ENCODE measurements around the gene LRP5. TPM values are rescaled to one million over a fixed set of nuclear protein-coding genes. Genes with fewer than 3 reads are reported as not detected.

LRP5 gene
- 82.4 TPM for total RNA-seq

DNA sequence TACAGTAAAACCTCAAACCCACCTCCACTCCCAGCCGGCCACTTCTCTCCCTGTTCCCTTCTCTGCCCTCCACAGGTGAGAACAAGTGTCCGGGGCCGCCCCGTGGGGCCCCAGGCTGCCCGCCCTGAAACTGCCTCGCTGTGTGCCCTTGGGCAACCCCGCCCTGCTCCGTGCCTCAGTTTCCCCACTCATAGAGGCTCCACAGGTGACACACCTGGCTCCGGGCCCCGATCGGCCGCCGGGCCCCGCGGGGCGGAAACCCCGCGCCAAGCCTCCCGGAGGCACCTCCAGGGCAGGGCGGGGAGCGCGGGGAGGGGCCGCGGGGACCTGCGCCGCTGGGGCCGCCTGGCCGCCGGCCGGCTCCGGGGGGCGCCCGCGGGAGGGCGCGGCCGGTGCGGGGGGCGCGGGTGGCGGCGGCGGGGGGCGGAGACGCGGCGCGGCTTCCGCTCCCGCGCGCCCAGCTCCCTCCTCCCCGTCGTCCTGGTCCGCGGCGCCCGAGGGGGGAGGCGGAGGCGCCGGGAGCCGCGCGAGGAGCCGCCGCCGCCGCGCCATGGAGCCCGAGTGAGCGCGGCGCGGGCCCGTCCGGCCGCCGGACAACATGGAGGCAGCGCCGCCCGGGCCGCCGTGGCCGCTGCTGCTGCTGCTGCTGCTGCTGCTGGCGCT, at the start of gene LRP5:
Gene LRP5 (plus strand): TSS at position 475 of the 663 bp plus-strand sequence. CDS start 124 bp downstream, at position 599.
- no peak for DNase-seq (ENCODE audit: low spot score)

DNA sequence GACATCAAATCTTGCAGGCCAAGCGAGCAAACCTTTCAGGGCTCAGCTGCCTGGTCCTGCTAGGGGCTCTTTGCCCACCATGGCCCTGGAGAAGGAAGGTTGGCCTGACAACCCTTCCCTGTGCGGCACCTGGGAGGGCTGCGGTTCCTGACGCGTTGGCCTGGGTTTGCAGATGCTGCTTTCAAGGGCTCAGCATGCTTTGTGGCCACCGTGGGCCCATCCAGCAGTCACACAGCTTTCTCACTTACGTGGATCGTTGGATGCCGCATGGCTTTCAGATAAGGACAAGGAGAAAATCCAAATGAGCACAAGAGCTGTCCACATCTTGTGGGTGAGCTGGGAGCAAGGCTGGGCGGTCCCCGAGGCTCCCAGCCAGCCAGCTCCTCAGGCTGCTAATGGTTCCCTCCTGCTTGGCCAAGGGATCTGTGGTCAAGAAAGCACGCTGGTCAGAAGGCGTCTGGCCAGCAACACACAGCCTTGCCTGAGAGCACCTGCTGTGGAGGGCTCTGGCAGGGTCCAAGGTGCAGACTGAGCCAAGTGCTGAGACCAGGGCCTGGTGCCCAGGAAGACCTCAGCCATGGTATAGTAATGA, 48.9 kb upstream of the LRP5 start:
- no peak for DNase-seq (ENCODE audit: low spot score)

DNA sequence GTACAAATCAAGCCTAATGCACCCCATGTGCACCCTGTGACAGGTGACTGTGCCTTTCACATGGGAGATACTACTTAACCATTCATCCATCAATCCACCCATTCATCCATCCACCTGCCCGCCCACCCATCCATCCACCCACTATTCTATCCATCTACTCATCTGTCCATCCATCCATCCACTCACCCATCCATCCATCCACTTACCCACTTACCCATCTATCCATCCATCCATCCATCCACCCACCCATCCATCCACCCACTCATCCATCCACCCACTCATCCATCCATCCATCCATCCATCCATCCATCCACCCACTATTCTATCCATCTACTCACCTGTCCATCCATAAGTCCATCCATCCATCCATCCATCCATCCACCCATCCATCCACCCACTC, 48.1 kb upstream of the LRP5 start:
- no peak for DNase-seq (ENCODE audit: low spot score)

DNA sequence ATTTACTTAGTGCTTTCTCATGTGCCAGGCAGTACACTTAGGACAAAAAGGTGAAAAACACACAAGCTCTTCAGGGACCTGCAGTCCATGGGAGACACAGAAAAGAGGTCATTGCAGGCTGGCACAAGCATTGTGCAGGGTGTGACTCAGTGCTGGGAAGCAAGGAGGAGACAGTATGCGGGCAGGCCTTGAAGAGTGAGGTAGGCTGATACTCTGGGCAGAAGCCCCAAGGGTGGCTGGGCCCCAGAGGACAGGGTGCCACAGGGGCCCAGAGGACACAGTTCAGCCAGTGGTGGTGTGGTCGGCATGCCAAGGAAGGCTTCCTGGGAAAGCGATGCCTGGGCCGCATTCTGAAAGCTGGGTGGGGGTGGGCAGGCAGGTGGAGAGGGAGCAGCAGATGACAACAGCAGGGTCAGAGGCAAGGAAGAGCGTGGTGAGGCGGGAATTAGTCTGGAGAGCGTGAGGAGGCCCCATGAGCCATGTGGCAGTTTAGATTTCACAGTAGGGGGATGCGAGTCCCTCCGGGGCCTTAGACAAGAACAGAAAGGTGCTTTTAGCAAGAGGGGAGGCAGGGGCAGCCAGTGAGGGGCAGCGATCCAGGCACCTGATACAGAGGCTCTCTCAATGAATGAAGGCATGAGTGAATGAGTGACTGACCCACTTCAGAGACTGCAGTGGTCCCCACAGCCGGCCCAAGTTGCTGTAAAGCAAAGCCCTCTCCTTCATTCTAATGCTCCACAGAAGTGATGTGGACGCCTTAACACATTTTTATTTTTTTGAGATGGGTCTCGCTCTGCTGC, 47.5 kb upstream of the LRP5 start:
- no peak for DNase-seq (ENCODE audit: low spot score)

DNA sequence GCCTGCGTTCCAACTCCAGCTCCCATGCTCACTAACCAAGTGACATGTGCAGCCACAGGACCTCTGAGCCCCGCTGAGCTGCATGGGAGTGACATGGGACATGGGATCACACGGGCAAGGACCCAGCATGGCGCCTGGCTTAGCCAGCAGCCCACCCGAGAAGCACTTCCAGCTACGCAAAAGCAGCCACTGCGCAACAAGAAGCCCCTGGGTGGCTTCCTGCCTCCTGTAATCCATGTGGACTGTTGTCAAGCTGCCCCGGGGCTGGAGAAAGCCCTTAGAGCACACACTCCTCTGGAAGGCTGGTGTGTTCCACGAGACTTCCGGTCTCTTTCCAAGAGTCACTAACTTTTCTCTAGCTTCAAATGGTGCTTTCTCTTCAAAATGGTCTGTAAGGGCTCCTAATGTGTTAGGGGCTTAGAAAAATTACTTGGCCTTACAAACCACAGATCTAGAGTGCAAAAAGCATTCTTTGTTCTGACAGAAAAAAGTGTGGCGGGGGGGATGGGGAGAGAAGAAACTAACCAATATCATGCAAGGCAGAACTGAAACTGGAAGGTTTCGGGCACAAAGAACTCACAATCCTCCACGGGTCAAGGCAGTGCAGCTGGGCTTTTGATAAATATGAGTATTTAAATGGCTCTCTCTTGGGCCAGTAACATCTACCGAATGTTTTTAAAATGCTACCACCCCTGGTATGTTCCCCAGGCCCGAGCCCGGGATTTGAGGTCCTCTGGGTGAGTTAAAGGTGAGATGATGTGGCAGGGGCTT, 46.1 kb upstream of the LRP5 start:
- DNase-seq (ENCODE audit: low spot score): no peak

DNA sequence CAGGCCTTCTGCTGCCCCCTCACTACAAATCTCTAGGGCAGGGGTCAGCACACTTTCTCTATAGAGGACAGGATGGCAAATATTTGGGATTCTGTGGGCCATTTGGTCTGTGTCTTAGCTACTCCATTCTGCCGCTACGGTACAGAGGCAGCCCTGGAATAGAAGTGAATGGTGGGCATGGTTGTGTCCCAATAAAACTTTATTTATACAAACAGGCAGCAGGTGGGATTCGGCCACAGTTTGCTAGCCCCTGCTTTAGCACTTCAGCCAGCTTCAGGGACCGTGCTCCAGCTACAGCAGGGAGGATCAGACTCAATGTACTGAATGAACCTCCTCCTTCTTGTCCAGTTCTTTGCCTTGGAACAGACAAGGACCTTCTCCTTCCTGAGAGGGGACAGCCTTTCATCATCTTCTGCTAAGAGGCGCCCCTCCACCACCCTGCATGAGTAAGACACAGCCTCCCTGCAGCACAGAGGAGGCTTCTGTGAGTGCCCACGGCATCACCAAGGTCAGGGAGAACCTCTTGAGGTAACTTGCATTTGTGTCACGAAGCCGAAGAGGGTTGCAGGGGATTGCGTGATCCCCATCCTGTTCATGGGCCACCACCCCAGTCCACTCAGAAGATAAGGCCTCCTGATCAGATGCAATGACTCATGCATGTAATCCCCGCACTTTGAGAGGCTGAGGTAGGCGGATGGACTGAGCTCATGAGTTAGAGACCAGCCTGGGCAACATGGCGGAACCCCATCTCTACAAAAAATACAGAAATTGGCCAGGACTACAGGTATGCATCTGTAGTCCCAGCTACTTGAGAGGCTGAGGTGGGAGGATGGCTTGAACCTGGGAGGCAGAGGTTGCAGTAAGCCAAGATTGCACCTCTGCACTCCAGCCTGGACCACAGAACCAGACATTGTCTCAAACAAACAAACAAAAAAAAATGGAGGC, 45.2 kb upstream of the LRP5 start:
- DNase-seq (ENCODE audit: low spot score): no peak

DNA sequence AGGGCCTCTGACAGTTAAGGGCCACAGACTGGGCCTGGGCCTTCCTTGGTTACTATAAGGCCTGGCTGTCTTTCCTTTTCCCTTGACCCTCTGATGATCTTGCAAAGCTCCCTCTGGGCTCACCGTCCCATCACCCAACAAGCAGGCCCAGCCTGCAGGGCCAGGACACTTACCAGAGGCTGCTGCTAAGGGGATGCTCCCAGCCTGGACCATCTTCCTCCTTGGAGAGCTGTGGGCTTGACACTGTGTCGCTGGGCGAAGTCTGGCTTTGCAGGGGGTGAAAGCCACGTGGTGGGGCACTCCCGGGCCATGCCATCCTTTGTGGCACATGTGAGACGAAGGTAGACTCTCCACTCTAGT, 44.5 kb upstream of the LRP5 start:
- no peak for DNase-seq (ENCODE audit: low spot score)

DNA sequence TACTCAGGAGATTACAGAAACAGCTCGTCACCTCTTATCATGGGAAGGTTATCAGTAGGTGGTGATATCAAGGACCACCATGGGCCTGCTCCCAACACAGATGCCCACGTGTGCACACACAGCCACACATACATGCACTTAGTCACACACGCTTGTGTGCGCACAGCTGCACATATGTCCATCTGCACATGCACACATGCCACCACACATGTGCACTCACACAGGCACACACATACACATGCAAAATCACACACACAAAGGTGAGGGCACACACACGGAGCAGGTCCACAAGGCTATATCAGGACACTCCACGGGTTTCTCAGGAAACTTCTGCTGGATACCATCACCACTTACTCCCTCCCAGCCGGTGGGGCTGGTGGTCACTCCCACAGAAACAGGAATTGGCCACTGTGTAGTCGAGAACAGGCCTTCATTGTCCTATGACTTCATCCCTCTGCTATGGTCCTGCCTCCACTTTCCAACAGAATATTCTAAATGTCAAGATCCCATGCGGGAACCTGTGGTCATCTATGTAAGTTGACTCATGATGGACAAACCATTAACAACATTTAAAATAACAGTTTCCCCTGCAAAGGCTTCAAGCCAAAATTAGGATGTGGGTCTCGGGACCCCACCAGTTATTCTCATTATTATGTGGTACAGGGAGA, 42.8 kb upstream of the LRP5 start:
- DNase-seq (ENCODE audit: low spot score): no peak

DNA sequence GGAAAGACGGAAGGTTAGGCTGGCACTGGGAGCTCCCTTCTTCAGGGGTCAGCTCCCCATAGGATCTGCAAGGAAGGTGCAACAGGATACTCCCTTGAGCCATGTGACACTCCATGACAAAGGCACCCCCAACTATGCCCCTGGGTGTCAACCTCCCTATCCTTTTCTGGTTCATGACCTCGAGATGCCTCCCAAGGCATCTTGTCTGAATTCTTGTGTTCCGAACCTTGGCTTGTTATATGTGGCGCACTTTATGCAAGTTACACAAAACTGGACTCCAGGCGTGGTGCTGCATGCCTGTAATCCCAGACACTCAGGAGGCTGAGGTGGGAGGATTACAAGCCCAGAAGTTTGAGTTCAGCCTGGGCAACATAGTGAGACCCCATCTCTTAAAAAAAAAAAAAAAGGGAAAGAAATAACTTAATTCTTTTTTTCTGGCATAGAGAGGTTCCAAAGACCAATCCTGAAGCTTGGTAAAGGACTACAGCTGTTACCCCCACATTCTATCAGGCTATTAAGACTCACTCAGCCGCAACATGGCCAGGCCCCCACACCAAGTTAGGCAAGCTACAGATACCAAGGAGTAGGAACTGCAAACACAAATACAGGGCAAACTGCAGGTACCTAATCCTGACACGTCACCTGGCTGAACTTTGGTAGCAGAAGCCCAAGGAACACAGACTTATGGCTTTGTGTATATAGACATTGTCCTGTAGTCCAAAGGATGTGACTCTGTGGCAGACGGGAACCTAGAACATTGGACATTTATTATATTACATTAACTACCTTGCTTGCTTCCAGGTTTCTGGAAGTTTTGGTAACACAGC, 42.0 kb upstream of the LRP5 start:
- DNase-seq (ENCODE audit: low spot score): no peak

DNA sequence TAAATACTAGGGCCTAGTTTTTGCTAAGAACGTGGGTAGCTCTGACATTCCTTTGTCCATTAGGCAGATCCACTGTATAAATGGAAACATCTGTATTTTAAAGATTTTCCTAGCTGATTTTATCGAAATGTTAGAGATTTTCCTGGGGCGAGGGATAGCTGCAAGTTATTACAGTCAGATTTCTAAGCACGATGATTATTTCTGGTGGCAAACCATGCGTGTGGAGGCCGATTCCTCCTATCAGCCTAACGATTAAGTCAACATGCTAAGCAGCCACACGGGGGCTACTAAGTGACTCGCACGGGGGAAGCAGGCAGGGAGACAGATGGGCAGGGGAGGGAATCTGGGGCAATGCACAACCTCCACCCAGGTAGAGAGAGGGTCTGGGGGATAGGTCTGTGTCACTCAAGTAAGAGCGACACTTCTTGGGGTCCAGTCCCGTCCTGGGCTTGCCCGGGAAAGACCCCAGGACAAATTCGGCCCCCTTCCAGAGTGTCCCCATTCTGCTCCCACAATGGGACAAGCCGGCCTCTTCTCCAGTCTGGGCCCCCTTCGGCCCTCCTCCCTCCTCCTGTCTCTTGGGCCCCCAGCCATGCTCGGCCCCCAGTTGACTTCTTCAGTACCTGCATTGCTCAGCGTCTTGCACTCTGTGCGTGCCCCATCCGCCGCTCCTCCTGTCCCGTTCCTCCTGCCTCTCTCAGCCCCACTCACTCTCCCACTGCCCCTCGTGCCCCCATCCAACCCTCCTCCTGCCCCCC, 41.2 kb upstream of the LRP5 start:
- peak; percentile 70 for DNase-seq (ENCODE audit: low spot score)

DNA sequence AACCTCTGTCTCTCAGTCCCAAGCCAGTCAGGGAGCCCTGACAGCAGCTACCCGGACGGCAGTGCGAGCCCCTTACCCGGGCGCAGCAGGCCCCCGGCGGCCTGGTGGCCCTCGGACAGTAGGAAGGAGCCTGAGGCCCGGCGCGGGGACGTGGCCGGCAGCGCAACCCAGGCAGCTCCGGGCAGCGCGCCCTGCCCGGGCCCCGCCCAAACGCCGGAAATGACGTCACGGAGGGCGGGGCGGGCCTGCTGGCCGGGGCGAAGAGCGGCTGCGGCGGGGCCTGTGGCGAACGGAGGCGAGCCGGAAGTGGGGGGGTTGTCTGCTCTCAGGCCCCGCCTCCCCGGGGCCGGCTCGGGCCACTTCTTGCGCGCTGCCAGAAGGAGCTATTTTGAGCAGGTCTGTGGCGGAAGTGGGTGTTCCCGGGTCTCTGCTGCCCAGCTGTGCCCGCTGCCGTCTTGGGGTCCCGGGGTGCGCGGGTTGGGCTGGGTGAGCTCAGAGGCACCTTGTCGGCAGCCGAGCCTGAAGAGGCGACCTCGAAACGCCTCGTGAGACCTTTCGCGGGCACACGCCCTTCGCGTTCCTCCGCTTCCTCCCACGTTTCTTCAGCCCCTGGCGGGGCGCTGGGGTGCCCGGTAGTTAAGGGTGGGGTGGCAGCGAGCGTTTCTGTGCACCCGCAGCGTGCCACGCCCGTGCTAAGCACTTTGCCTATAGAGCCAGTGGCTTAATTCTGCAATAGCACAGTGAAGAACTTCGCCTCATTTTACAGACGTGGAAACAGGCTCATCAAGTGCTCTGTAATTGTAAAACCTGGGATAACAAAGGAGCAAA, 40.4 kb upstream of the LRP5 start, which contains the start of gene C11orf24:
Gene C11orf24 (minus strand): TSS at position 193 of the 828 bp plus-strand sequence. CDS start 8,206 bp downstream, outside the sequence.
- peak; percentile 96 for DNase-seq (ENCODE audit: low spot score)

DNA sequence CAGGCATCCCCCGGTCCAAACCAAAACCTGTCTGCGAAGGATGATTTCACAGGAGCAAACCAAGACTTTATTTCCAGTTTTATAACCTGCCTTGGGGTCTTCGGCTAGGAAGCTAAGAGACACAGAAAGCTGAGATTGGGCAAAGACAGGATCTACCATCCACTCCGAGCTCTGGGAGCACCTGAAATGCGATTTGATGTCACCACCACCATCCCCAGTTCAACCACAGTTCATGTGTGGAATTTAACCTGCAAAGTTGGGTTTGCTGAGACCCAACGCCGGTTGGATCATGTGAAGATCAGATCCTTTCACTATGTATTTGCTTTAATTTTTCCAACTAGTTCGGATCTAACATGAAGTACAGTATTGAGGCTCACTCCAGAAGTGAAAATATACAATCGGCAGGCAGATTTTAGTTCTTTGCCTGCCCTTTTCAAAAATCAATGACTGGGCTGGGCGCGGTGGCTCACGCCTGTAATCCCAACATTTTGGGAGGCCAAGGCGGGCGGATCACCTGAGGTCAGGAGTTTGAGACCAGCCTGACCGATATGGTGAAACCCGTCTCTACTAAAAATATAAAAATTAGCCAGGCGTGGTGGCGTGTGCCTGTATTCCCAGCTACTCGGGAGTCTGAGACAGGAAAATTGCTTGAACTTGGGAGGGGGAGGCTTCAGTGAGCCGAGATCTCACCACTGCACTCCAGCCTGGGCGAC, 39.2 kb upstream of the LRP5 start:
- DNase-seq (ENCODE audit: low spot score): no peak

DNA sequence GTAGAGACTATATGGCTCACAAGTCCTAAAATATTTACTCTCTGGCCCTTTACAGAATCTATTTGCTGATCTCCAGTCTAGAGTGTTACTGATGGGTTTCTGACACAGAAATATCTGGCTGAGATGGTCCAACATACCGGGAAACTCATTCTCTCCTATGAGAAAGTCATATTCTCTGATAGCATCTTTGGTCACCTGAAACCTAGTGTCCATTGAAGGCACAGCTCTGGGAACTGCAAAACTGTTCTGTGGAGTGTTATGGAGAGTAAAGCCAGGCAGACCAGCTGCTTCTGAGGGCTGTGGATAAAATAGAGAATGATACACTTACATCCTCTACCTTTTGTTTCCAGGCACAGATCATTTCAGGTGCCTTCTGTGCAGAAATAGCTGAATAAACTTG, 38.1 kb upstream of the LRP5 start:
- DNase-seq (ENCODE audit: low spot score): no peak

DNA sequence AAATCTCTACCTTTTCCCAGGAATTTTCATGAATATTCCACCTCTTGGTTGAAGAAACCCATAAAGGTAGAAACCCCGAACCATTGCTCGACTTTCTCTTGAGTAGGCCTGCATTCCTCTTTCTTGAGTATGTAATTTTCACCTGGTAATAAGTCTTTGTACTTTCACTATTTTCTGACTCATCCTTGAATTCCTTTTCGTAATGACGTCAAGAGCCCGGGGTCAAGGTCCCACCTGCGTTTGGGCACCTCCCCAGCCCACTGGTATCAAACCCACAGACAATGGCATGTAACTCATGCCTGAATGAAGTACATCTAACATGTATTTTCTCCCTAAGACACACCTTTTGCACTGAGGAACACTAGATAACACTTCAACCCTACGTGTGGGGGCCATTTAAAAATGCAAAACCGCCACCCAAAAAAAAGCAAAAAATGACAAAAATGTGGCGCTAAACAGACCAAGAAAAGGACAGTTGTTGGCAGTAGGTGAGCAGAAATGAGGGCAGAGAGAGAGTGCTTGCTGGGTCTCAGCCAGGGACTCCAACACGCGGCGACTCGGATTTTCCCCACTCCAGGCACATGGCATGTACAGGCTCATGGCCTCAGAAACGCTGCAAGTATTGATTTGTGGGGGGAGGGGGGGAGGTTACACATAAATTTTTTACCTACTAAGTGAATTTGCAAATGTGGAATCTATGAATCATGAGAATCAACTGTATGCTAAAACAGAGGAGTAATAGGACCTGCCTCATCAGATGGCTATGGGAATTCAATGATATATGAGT, 36.5 kb upstream of the LRP5 start:
- no peak for DNase-seq (ENCODE audit: low spot score)

DNA sequence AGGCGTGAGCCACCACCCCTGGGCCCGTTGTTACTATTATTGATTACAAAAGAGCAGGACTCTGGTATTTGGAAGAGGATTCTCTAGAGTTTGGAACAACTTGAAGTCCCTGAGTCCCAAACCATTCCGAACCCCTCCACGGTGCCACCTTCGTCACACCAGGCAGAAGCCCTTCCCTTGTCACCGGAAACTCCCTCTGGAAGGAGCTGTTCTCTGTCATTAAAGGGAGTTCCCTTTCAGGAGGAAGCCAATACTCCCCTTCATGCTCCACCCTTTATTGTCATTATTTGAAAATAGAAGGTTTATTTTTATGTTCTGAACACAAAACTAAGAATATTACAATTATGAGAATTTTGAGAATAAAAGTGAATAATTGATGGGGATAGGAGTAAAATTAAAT, 35.5 kb upstream of the LRP5 start:
- no peak for DNase-seq (ENCODE audit: low spot score)

DNA sequence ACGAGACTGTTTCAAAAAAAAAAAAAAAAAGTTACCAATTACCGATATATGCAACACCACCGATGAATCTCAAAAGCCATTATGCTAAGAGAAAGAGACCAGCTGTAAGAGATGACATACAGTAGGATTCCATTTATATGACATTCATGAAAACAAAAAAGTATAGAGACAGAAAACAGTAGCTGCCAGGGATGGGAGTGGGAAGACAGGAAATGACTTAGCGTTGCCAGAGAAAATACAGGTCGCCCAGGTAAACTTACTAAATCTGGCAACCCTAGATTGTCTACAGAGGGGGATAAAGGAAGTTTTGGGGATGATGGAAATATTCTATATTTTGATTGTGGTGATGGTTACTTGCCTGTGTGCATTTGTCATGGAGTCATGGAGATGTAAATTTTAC, 32.7 kb upstream of the LRP5 start:
- DNase-seq (ENCODE audit: low spot score): no peak
